ENCODE data around the gene TKT. TPM values are rescaled to one million over a fixed set of nuclear protein-coding genes. Genes with fewer than 3 reads are reported as not detected.

The TKT gene
- total and polyA plus RNA-seq, 2 donors from 2014 or later = 182 to 224 TPM

GRCh38 chr3:53264718-53265117 is 8.9 kb upstream of the TKT start:
- TF ChIP-seq, protein P1, sequence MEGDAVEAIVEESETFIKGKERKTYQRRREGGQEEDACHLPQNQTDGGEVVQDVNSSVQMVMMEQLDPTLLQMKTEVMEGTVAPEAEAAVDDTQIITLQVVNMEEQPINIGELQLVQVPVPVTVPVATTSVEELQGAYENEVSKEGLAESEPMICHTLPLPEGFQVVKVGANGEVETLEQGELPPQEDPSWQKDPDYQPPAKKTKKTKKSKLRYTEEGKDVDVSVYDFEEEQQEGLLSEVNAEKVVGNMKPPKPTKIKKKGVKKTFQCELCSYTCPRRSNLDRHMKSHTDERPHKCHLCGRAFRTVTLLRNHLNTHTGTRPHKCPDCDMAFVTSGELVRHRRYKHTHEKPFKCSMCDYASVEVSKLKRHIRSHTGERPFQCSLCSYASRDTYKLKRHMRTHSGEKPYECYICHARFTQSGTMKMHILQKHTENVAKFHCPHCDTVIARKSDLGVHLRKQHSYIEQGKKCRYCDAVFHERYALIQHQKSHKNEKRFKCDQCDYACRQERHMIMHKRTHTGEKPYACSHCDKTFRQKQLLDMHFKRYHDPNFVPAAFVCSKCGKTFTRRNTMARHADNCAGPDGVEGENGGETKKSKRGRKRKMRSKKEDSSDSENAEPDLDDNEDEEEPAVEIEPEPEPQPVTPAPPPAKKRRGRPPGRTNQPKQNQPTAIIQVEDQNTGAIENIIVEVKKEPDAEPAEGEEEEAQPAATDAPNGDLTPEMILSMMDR (IDR thresholded peaks at IDR 0.05; ENCODE audit: borderline replicate concordance, extremely low read depth, insufficient read depth) = no peak
- Histone ChIP-seq H3K27me3 (ENCODE audit: control insufficient read depth, insufficient read depth, low read length) (no peaks in the 10 kb centered on the region), H3K9ac (ENCODE audit: low read length in 3 of 3) (no peak overlapping the region), H3K4me3 (ENCODE audit: low read length in 3 of 3) (no peak overlapping the region), H3K4me1 (ENCODE audit: control insufficient read depth in 2 of 3, insufficient read depth in 2 of 3, low read depth in 1 of 3, low read length in 3 of 3) (peaks cover 0 to 4% (median 2%) of the 10 kb centered on the region in 3 donors), H3K27ac (ENCODE audit: low read depth in 2 of 2, low read length in 2 of 2) (no peak overlapping the region), H3K9me3 (ENCODE audit: control insufficient read depth in 2 of 3, insufficient read depth in 1 of 3, low read length in 3 of 3) (no peaks in the 10 kb centered on the region), H3K36me3 (ENCODE audit: control insufficient read depth in 2 of 3, insufficient read depth in 3 of 3, low read length in 3 of 3) (no peaks in the 10 kb centered on the region)
- FAIRE-seq = no peak
- peak in 1 of 5 donors; percentile 22 for DNase-seq
- intact Hi-C loops (cut with DNase I) = no loop called here

- TF ChIP-seq, protein P1 (IDR thresholded peaks at IDR 0.05; ENCODE audit: borderline replicate concordance, extremely low read depth, insufficient read depth) = no peak
- FAIRE-seq (no peak), DNase-seq (peak in 1 of 5 donors; percentile 1)
- Histone ChIP-seq H3K27me3 (ENCODE audit: control insufficient read depth, insufficient read depth, low read length) (no peaks in the 10 kb centered on the region), H3K4me1 (ENCODE audit: control insufficient read depth in 2 of 3, insufficient read depth in 2 of 3, low read depth in 1 of 3, low read length in 3 of 3) (peaks cover 0 to 2% (median 0%) of the 10 kb centered on the region in 3 donors), H3K9me3 (ENCODE audit: control insufficient read depth in 2 of 3, insufficient read depth in 1 of 3, low read length in 3 of 3) (no peaks in the 10 kb centered on the region), H3K36me3 (ENCODE audit: control insufficient read depth in 2 of 3, insufficient read depth in 3 of 3, low read length in 3 of 3) (no peaks in the 10 kb centered on the region), H3K4me3 (ENCODE audit: low read length in 3 of 3) (no peak overlapping the region), H3K9ac (ENCODE audit: low read length in 3 of 3) (no peak overlapping the region), H3K27ac (ENCODE audit: low read depth in 2 of 2, low read length in 2 of 2) (no peak overlapping the region)
- intact Hi-C loops (cut with DNase I) = no loop called here
These were observed 8.1 kb upstream of the TKT start for GRCh38 chr3:53263907-53264306.

DNA sequence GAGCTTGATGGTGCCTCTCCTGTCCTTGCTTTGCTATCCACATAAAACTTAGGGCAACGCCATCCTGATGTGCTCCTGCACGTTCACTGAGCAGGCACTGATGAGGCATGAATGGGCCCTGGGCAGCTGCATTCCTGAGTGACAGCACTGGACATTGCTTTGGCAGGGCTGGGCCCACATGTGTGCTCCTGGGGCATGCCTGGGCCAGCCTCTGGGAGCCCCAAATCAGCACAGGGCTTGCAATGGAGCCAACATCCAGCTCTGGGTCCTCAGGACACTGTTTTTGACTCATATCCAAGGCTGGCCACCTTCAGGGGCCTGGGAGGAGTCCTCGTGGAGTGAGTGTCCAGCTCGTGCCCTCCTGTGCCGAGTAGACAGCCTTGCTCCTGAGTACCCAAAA is 5.9 kb upstream of the TKT start:
- H3K4me3 ChIP-seq (ENCODE audit: low read length in 3 of 3) = no peak overlapping the region
- H3K36me3 ChIP-seq (ENCODE audit: control insufficient read depth in 2 of 3, insufficient read depth in 3 of 3, low read length in 3 of 3) = no peaks in the 10 kb centered on the region
- TF ChIP-seq, protein P1 (IDR thresholded peaks at IDR 0.05; ENCODE audit: borderline replicate concordance, extremely low read depth, insufficient read depth) = no peak
- DNase-seq = peak in 1 of 5 donors; percentile 41
- no peaks in the 10 kb centered on the region for H3K27me3 ChIP-seq (ENCODE audit: control insufficient read depth, insufficient read depth, low read length)
- no peak overlapping the region for H3K9ac ChIP-seq (ENCODE audit: low read length in 3 of 3)
- no peak overlapping the region for H3K27ac ChIP-seq (ENCODE audit: low read depth in 2 of 2, low read length in 2 of 2)
- H3K9me3 ChIP-seq (ENCODE audit: control insufficient read depth in 2 of 3, insufficient read depth in 1 of 3, low read length in 3 of 3) = no peaks in the 10 kb centered on the region
- H3K4me1 ChIP-seq (ENCODE audit: control insufficient read depth in 2 of 3, insufficient read depth in 2 of 3, low read depth in 1 of 3, low read length in 3 of 3) = peaks cover 0 to 2% (median 0%) of the 10 kb centered on the region in 3 donors
- no peak for FAIRE-seq
- intact Hi-C loops (cut with DNase I) = no loop called here

DNA sequence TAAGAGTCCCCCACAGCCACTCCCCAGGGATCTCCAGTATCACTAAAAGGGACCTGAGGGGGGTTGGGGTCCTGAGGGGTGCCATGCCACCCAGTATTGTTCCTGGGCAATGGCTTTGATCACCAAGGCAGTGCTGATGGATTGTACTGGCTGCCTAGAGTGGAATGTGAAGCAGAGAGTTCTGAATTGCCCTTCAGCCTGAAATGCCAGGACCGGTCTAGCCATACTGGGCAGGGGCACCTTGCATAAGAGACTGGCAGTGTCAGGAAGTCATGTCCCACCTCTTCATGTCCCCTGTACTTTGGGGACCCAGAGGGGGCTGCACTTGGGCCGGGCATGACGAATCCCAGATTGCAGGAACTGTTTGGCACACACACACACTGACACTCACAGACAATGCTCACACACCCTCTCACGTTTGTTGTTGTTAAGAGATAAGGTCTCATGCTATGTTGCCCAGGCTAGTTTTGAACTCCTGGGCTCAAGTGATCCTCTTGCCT is 4.5 kb upstream of the TKT start:
- H3K9me3 ChIP-seq (ENCODE audit: control insufficient read depth in 2 of 3, insufficient read depth in 1 of 3, low read length in 3 of 3) = no peaks in the 10 kb centered on the region
- H3K4me3 ChIP-seq (ENCODE audit: low read length in 3 of 3) = no peak overlapping the region
- intact Hi-C loops (cut with DNase I) = no loop called here
- no peak overlapping the region for H3K9ac ChIP-seq (ENCODE audit: low read length in 3 of 3)
- H3K27ac ChIP-seq (ENCODE audit: low read depth in 2 of 2, low read length in 2 of 2) = no peak overlapping the region
- no peaks in the 10 kb centered on the region for H3K36me3 ChIP-seq (ENCODE audit: control insufficient read depth in 2 of 3, insufficient read depth in 3 of 3, low read length in 3 of 3)
- DNase-seq (no peak), FAIRE-seq (no peak)
- TF ChIP-seq, protein P1 (IDR thresholded peaks at IDR 0.05; ENCODE audit: borderline replicate concordance, extremely low read depth, insufficient read depth) = no peak
- no peaks in the 10 kb centered on the region for H3K27me3 ChIP-seq (ENCODE audit: control insufficient read depth, insufficient read depth, low read length)
- peaks cover 0 to 5% (median 0%) of the 10 kb centered on the region in 3 donors for H3K4me1 ChIP-seq (ENCODE audit: control insufficient read depth in 2 of 3, insufficient read depth in 2 of 3, low read depth in 1 of 3, low read length in 3 of 3)

All from kidney (tissue), 14 donors.